Lung (tissue), 12 donors: ENCODE data around the gene DLG4. TPM values are rescaled to one million over a fixed set of nuclear protein-coding genes. Genes with fewer than 3 reads are reported as not detected.

Experiments
- ATAC-seq: fragments of 200-7000 bp; cut with Tn5 transposase; one replicate; pipeline ENCODE4 v1.9.1; 2020; ENCODE audit warnings: moderate number of reproducible peaks; ENCODE audit not compliant: insufficient read depth, low FRiP score
- DNase-seq, 3 donors: peaks; one replicate each; pipeline ENCODE4 v3.0.0-alpha.2; 2013 to 2017
- H3K27ac ChIP-seq, 2 donors: one replicate each; pipeline ENCODE4 v1.5.1; 2013; ENCODE audit warnings: mild to moderate bottlenecking in 2 of 2, moderate library complexity in 2 of 2, control low read depth in 1 of 2, inconsistent platforms in 1 of 2, low read depth in 1 of 2, low read length in 1 of 2
- H3K27me3 ChIP-seq, 3 donors: one replicate each; pipeline ENCODE4 v1.5.1; 2013; ENCODE audit warnings: low read length in 2 of 3; ENCODE audit not compliant: control insufficient read depth in 3 of 3, insufficient read depth in 3 of 3
- H3K36me3 ChIP-seq, 4 donors: one replicate each; pipeline ENCODE4 v1.5.1; 2013; ENCODE audit warnings: low read length in 4 of 4, mild to moderate bottlenecking in 1 of 4, moderate library complexity in 1 of 4; ENCODE audit not compliant: control insufficient read depth in 4 of 4, insufficient read depth in 4 of 4
- H3K4me1 ChIP-seq, 5 donors: one replicate each; pipeline ENCODE4 v1.5.1; 2013; ENCODE audit warnings: low read length in 5 of 5, mild to moderate bottlenecking in 2 of 5, moderate library complexity in 1 of 5; ENCODE audit not compliant: control insufficient read depth in 5 of 5, insufficient read depth in 5 of 5
- H3K4me3 ChIP-seq: one replicate; pipeline ENCODE4 v1.5.1; 2013; ENCODE audit warnings: mild to moderate bottlenecking, control low read depth, moderate library complexity
- H3K9ac ChIP-seq, 2 donors: one replicate each; pipeline ENCODE4 v1.5.1; 2013; ENCODE audit warnings: low read length in 2 of 2, control low read depth in 1 of 2; ENCODE audit not compliant: insufficient read depth in 1 of 2
- H3K9me3 ChIP-seq, 4 donors: one replicate each; pipeline ENCODE4 v1.5.1; 2013; ENCODE audit warnings: low read length in 3 of 4, mild to moderate bottlenecking in 1 of 4, moderate library complexity in 1 of 4; ENCODE audit not compliant: control insufficient read depth in 4 of 4, insufficient read depth in 3 of 4
- CTCF ChIP-seq: IDR thresholded peaks from 2 replicates; pipeline ENCODE4 v1.5.1; 2012; ENCODE audit warnings: mild to moderate bottlenecking; ENCODE audit errors: control extremely low read depth, extremely low read depth
- WGBS, 2 donors: extraction: QIAGEN DNeasy Blood & Tissue Kit; methylation state at CpG; one replicate each; pipeline ENCODE4 v1.1.7; 2013; 5-methylcytosine and 5-hydroxymethylcytosine counted together
- polyA plus RNA-seq, 2 donors: library from polyadenylated mRNA; stranded (reverse); fragments of 200-250 nt; gene quantifications; one replicate each; pipeline ENCODE4 v1.2.1, GENCODE V29; 2013
- total RNA-seq, 2 donors: library from RNA; depleted of rRNA in 1 of 2; stranded (reverse); fragments of >200 nt in 1 of 2; gene quantifications; one replicate each; pipeline ENCODE4 v1.2.1, GENCODE V29; 2014 to 2021
- donor health status: control.
- donor health status: control.
- donor health status: Bipolar disorder and iron deficiency.
- donor health status: healthy.
- donor health status: DM: yes; HTN: yes; CAD: no.

Gene DLG4
- total and polyA plus RNA-seq, 4 donors, result 10.0 to 20.1 (median 15.2) TPM

- no peak for ATAC-seq
- Histone ChIP-seq H3K36me3 (no peaks in the 10 kb centered on the region), H3K9ac (peak overlapping the region in 1 of 2 donors; percentile 35), H3K9me3 (no peaks in the 10 kb centered on the region), H3K4me1 (peaks cover 0 to 15% (median 8%) of the 10 kb centered on the region in 5 donors), H3K4me3 (no peak overlapping the region), H3K27ac (no peak overlapping the region), H3K27me3 (no peaks in the 10 kb centered on the region)
- no peak for TF ChIP-seq CTCF
- peak in 1 of 3 donors; percentile 26 for DNase-seq
- 88 to 90% methylated on average over 1 of the region's 1 CpG for WGBS, 2 donors
Measured at GRCh38 chr17:7176107-7176840, 43.4 kb downstream of the DLG4 start.

GRCh38 chr17:7175330-7175733 is 44.3 kb downstream of the DLG4 start:
- DNase-seq (no peak), ATAC-seq (no peak)
- no peak for TF ChIP-seq CTCF
- no peak overlapping the region for H3K27ac ChIP-seq
- no peak overlapping the region for H3K4me3 ChIP-seq
- H3K27me3 ChIP-seq, result no peaks in the 10 kb centered on the region
- no peaks in the 10 kb centered on the region for H3K9me3 ChIP-seq
- no peaks in the 10 kb centered on the region for H3K36me3 ChIP-seq
- H3K4me1 ChIP-seq, result peaks cover 0 to 15% (median 8%) of the 10 kb centered on the region in 5 donors
- H3K9ac ChIP-seq, result no peak overlapping the region
- 91 to 96% methylated on average over 5 of the region's 5 CpGs for WGBS, 2 donors

GRCh38 chr17:7174603-7175326 is 44.9 kb downstream of the DLG4 start:
- Histone ChIP-seq H3K9me3 (no peaks in the 10 kb centered on the region), H3K27me3 (no peaks in the 10 kb centered on the region), H3K4me3 (no peak overlapping the region), H3K4me1 (peaks cover 0 to 15% (median 8%) of the 10 kb centered on the region in 5 donors), H3K36me3 (no peaks in the 10 kb centered on the region), H3K27ac (no peak overlapping the region), H3K9ac (no peak overlapping the region)
- no peak for ATAC-seq
- WGBS, 2 donors, result 75 to 78% methylated on average over 7 of the region's 7 CpGs
- no peak for TF ChIP-seq CTCF
- DNase-seq, result no peak
